ENCODE data around the gene NOL4L.

NOL4L gene

DNA sequence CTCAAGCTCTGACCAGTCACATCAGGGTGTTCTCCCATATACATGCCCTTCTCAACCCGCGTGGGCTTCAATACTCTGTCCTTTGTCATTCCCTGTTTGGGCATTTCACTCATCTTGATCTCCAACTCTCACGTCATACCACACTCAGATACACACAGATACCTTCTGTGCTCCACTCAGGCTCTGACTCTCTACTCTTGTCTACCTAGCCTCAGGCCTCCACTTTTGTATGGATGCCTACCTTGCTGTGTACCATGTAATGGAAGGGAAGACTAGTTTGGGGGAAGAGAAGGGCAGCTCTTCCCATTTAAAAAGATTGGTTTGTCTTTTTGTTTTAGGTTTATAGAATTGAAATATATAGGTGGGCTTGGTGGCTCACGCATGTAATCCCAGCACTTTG, 178.4 kb downstream of the NOL4L start:
- no peak for DNase-seq

GRCh38 chr20:32404017-32404416, 181.1 kb downstream of the NOL4L start:
- DNase-seq, result no peak

GRCh38 chr20:32400476-32400875, 184.7 kb downstream of the NOL4L start:
- DNase-seq, result no peak

DNA sequence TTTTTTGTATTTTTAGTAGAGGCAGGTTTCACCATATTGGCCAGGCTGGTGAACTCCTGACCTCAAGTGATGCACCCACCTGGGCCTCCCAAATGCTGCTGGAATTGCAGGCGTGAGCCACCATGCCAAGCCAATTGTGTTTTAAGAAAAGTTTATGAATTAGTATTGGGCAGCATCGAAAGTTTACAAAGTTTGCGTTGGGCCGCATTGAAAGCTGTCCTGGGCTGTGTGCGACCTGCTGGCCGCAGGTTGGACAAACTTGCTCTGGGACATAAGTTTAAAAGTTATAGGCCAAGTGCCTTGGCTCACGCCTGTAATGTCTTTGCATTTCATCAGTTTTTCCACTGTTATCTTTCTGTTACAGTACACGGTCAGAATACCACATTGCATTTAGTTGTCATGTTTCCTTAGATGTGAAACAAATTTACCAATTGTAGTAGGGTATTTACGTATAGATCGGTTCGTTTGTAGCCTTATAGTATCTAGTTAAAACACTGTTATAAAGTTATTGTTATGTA, 187.5 kb downstream of the NOL4L start:
- no peak for DNase-seq

GRCh38 chr20:32396646-32397160, 188.4 kb downstream of the NOL4L start:
- no peak for DNase-seq

DNA sequence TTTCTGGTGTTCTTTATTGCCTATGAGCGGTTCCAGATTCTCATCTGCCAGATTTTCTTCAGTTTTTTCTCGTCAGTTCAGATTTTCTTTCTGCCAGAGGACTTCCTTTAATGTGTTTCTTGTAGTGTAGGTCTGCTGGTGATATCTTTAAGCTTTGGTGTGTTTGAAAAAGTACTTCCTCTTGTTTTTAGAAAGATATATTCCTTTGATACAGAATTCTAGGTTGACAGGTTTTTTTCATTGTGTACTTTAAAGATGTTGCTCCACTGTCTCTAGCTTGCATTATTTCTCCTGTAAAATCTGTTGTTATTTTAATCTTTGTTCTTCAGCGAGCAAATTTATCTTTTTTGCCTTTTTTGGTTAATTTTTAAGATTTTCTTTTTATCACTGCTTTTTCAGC, 190.1 kb downstream of the NOL4L start:
- DNase-seq, result no peak
